ENCODE data around the gene CDKN3.
"Not testable (repeated sequence)": the region's sequence is repeated elsewhere in the genome, so short reads cannot be mapped to it uniquely, and the experiment has no call there.

The CDKN3 gene

DNA sequence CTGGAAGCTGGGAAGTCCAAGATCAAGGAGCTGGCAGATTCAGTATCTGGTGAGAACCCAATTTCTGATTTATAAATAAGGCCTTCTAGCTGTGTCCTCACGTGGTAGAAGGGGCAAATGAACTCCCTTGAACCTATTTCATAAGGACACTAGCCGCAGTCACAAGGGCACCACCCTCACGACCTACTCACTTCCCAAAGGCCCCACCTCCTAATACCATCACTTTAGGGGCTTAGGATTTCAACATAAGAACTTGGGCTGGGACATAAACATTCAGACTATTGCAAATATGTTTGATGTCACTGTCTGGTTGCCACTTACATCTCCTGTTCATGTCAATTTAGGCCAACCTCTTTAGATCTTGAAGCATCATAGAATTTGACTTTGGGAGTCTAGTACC is 55.2 kb downstream of the CDKN3 start:
- no peak for TF ChIP-seq EZH2 (IDR thresholded peaks at IDR 0.05)
- no peak for TF ChIP-seq POLR2AphosphoS5 (IDR thresholded peaks at IDR 0.05; ENCODE audit: borderline replicate concordance, low read depth, low read length)
- TF ChIP-seq FOXP2 (optimal IDR thresholded peaks at IDR 0.05; ENCODE audit: control extremely low read depth, extremely low read length, insufficient read depth): no peak
- H3K27ac ChIP-seq: no peak overlapping the region
- H3K9ac ChIP-seq (ENCODE audit: insufficient read length): no peak overlapping the region
- H3K4me3 ChIP-seq: no peak overlapping the region
- DNase-seq (ENCODE audit: low read depth, low spot score): no peak
- H3K36me3 ChIP-seq (ENCODE audit: insufficient read depth, low read length): no peaks in the 10 kb centered on the region
- H3K9me3 ChIP-seq (ENCODE audit: low read depth, low read length): no peaks in the 10 kb centered on the region

- no peak for DNase-seq (ENCODE audit: low read depth, low spot score)
- H3K36me3 ChIP-seq (ENCODE audit: insufficient read depth, low read length): no peaks in the 10 kb centered on the region
- no peaks in the 10 kb centered on the region for H3K9me3 ChIP-seq (ENCODE audit: low read depth, low read length)
- no peak overlapping the region for H3K9ac ChIP-seq (ENCODE audit: insufficient read length)
- TF ChIP-seq FOXP2 (optimal IDR thresholded peaks at IDR 0.05; ENCODE audit: control extremely low read depth, extremely low read length, insufficient read depth) (no peak), POLR2AphosphoS5 (IDR thresholded peaks at IDR 0.05; ENCODE audit: borderline replicate concordance, low read depth, low read length) (no peak), EZH2 (IDR thresholded peaks at IDR 0.05) (no peak)
- no peak overlapping the region for H3K27ac ChIP-seq
- no peak overlapping the region for H3K4me3 ChIP-seq
These were observed 56.4 kb downstream of the CDKN3 start for GRCh38 chr14:54453252-54453651.

DNA sequence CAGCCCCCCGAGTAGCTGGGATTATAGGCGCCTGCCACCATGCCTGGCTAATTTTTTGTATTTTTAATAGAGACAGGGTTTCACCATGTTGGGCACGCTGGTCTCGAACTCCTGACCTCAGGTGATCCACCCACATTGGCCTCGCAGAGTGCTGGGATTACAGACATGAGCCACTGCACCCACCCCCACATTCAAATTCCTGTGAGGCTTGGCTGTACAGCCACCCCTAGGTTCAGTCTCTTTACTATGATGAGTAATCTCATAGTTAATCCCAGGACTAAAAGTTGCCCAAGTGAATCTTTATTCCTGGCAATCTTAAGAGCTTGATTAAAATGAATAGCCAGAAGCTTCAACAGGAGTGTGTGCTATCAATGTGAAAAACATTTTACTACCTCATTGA is 57.2 kb downstream of the CDKN3 start:
- not testable (repeated sequence) for H3K36me3 ChIP-seq (ENCODE audit: insufficient read depth, low read length); H3K4me3 ChIP-seq; H3K9me3 ChIP-seq (ENCODE audit: low read depth, low read length); DNase-seq (ENCODE audit: low read depth, low spot score); H3K9ac ChIP-seq (ENCODE audit: insufficient read length); H3K27ac ChIP-seq

DNA sequence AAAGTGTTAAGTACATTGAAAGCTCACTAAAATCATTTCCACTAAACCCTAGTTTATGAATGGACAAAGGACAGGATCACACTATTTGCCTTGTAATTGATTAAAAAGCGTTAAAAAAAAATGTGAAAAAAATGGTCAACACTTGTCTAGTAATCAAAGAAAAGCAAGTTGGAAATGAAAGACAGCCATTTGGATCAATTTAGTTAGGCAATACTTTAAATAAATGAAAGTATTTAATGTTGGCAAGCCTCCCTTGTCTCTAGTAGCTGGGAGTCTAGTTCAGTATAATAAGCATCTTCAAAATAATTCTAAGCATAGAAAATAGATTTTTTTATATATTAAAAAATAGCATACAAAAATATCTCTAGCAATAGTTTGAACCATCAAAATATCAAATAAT is 58.6 kb downstream of the CDKN3 start:
- H3K9ac ChIP-seq (ENCODE audit: insufficient read length): no peak overlapping the region
- TF ChIP-seq FOXP2 (optimal IDR thresholded peaks at IDR 0.05; ENCODE audit: control extremely low read depth, extremely low read length, insufficient read depth) (no peak), EZH2 (IDR thresholded peaks at IDR 0.05) (no peak), POLR2AphosphoS5 (IDR thresholded peaks at IDR 0.05; ENCODE audit: borderline replicate concordance, low read depth, low read length) (no peak)

GRCh38 chr14:54456820-54457608 is 60.2 kb downstream of the CDKN3 start:
- H3K4me3 ChIP-seq; H3K27ac ChIP-seq; H3K36me3 ChIP-seq (ENCODE audit: insufficient read depth, low read length); H3K9ac ChIP-seq (ENCODE audit: insufficient read length); H3K9me3 ChIP-seq (ENCODE audit: low read depth, low read length); DNase-seq (ENCODE audit: low read depth, low spot score): not testable (repeated sequence)

More for the DNA sequence above, 58.6 kb downstream of the CDKN3 start:
- Histone ChIP-seq H3K27ac (no peak overlapping the region), H3K9me3 (ENCODE audit: low read depth, low read length) (no peaks in the 10 kb centered on the region), H3K36me3 (ENCODE audit: insufficient read depth, low read length) (no peaks in the 10 kb centered on the region), H3K4me3 (no peak overlapping the region)
- no peak for DNase-seq (ENCODE audit: low read depth, low spot score)

GRCh38 chr14:54457609-54457996 is 60.8 kb downstream of the CDKN3 start:
- DNase-seq (ENCODE audit: low read depth, low spot score): no peak
- no peak overlapping the region for H3K27ac ChIP-seq

DNA sequence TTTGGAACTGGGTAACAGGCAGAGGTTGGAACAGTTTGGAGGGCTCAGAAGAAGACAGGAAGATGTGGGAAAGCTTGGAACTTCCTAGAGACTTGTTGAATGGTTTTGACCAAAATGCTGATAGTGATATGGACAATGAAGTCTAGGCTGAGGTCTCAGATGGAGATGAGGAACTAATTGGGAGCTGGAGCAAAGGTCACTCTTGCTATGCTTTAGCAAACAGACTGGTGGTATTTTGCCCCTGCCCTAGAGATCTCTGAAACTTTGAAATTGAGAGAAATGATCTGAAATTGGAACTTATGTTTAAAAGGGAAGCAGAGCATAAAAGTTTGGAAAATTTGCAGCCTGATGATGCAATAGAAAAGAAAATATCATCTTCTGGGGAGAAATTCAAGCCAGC is 61.7 kb downstream of the CDKN3 start:
- H3K27ac ChIP-seq; H3K4me3 ChIP-seq; H3K36me3 ChIP-seq (ENCODE audit: insufficient read depth, low read length); DNase-seq (ENCODE audit: low read depth, low spot score); H3K9ac ChIP-seq (ENCODE audit: insufficient read length); H3K9me3 ChIP-seq (ENCODE audit: low read depth, low read length): not testable (repeated sequence)

More at GRCh38 chr14:54457609-54457996, 60.8 kb downstream of the CDKN3 start:
- no peak for TF ChIP-seq FOXP2 (optimal IDR thresholded peaks at IDR 0.05; ENCODE audit: control extremely low read depth, extremely low read length, insufficient read depth)
- no peak overlapping the region for H3K9ac ChIP-seq (ENCODE audit: insufficient read length)
- H3K36me3 ChIP-seq (ENCODE audit: insufficient read depth, low read length): no peaks in the 10 kb centered on the region
- no peak overlapping the region for H3K4me3 ChIP-seq
- no peaks in the 10 kb centered on the region for H3K9me3 ChIP-seq (ENCODE audit: low read depth, low read length)

GRCh38 chr14:54459106-54459505 is 62.3 kb downstream of the CDKN3 start:
- DNase-seq (ENCODE audit: low read depth, low spot score): no peak
- Histone ChIP-seq H3K36me3 (ENCODE audit: insufficient read depth, low read length) (no peaks in the 10 kb centered on the region), H3K4me3 (no peak overlapping the region), H3K9me3 (ENCODE audit: low read depth, low read length) (no peaks in the 10 kb centered on the region), H3K27ac (no peak overlapping the region), H3K9ac (ENCODE audit: insufficient read length) (no peak overlapping the region)
- no peak for TF ChIP-seq FOXP2 (optimal IDR thresholded peaks at IDR 0.05; ENCODE audit: control extremely low read depth, extremely low read length, insufficient read depth)
- no peak for TF ChIP-seq POLR2AphosphoS5 (IDR thresholded peaks at IDR 0.05; ENCODE audit: borderline replicate concordance, low read depth, low read length)

DNA sequence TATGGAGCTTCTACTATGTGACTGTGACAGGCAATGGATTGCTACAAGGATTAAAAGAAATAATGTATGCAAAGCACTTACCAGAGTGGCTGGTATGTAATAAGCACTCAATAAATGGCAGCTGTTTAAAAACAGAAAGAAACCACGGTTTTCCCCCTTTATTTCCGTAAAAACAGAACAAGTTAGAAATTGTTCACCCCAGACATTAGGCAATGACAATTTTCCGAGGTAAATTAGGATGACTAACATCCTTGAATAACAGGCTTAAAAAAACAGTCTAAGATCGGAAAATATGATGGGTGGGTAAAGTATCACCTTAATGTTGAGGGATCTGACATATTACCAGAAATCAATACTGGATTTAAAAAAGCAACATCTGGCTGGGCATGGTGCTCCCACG is 65.2 kb downstream of the CDKN3 start:
- H3K36me3 ChIP-seq (ENCODE audit: insufficient read depth, low read length): no peaks in the 10 kb centered on the region
- no peak for TF ChIP-seq EZH2 (IDR thresholded peaks at IDR 0.05)
- no peak for TF ChIP-seq FOXP2 (optimal IDR thresholded peaks at IDR 0.05; ENCODE audit: control extremely low read depth, extremely low read length, insufficient read depth)
- TF ChIP-seq POLR2AphosphoS5 (IDR thresholded peaks at IDR 0.05; ENCODE audit: borderline replicate concordance, low read depth, low read length): no peak
- no peaks in the 10 kb centered on the region for H3K9me3 ChIP-seq (ENCODE audit: low read depth, low read length)
- H3K9ac ChIP-seq (ENCODE audit: insufficient read length): no peak overlapping the region
- no peak for DNase-seq (ENCODE audit: low read depth, low spot score)
- no peak overlapping the region for H3K4me3 ChIP-seq
- no peak overlapping the region for H3K27ac ChIP-seq

All from SK-N-MC (cell line).